A673 (cell line): ENCODE results near the gene AARS2.

ENCODE experiments used
- CTCF ChIP-seq: fragments of 300-800, 200-600 bp; sonication (generic); conservative IDR thresholded peaks from 2 replicates; pipeline ENCODE4 v1.5.1; 2017; ENCODE audit warnings: low read depth, mild to moderate bottlenecking, antibody characterized with exemption, low read length, moderate library complexity, mixed read lengths
- EZH2 ChIP-seq: fragments of 200-600 bp; sonication (generic); IDR thresholded peaks from 2 replicates; pipeline ENCODE4 v1.6.1; 2017; ENCODE audit warnings: borderline replicate concordance, low read depth, mild to moderate bottlenecking, mixed read lengths, antibody characterized with exemption, low read length; ENCODE audit not compliant: poor library complexity, severe bottlenecking

- TF ChIP-seq CTCF (no peak), EZH2 (no peak)
These were observed 26.2 kb upstream of the AARS2 start for GRCh38 chr6:44339301-44339700.
